HFFc6 (cell line): ENCODE results near the gene DIPK1C. TPM values are rescaled to one million over a fixed set of nuclear protein-coding genes. Genes with fewer than 3 reads are reported as not detected.

Experiments
- DNase-seq: peaks from one replicate; pipeline ENCODE4 v3.0.0-alpha.2; 2018
- H3K27ac Mint-ChIP-seq: 2 replicates; pipeline ENCODE4 v1.8.0; 2020; ENCODE audit warnings: mild to moderate bottlenecking, mixed read lengths
- H3K27me3 Mint-ChIP-seq: 2 replicates; pipeline ENCODE4 v1.8.0; 2021; ENCODE audit warnings: mild to moderate bottlenecking, moderate library complexity, mixed read lengths; ENCODE audit not compliant: insufficient read depth
- H3K36me3 Mint-ChIP-seq: 2 replicates; pipeline ENCODE4 v1.8.0; 2021; ENCODE audit warnings: low read depth, mixed read lengths
- H3K4me1 Mint-ChIP-seq: 2 replicates; pipeline ENCODE4 v1.8.0; 2020; ENCODE audit warnings: low read depth, mixed read lengths
- H3K4me3 Mint-ChIP-seq: 2 replicates; pipeline ENCODE4 v1.8.0; 2020; ENCODE audit warnings: mild to moderate bottlenecking, moderate library complexity, mixed read lengths
- H3K9me3 Mint-ChIP-seq: 2 replicates; pipeline ENCODE4 v1.8.0; 2020; ENCODE audit warnings: mild to moderate bottlenecking, mixed read lengths
- total RNA-seq, 6 experiments: library from RNA; stranded (reverse); fragmentation: NEBNext Ultra II Directional; extraction: Animal tissue kit (Norgen Biotek cat#: 25700); gene quantifications; 2 replicates in 1 of 6; 3 replicates in 5 of 6; pipeline ENCODE4 v1.2.3, GENCODE V29; 2021
- TF ChIP-seq, protein P1 (sequence below): fragments of 200-600 bp; sonication (generic); IDR thresholded peaks from 2 replicates; pipeline ENCODE4 v1.5.0; 2021; ENCODE audit warnings: antibody characterized with exemption, mild to moderate bottlenecking

The DIPK1C gene
- total RNA-seq, 6 experiments from 2014 or later = not detected

DNA sequence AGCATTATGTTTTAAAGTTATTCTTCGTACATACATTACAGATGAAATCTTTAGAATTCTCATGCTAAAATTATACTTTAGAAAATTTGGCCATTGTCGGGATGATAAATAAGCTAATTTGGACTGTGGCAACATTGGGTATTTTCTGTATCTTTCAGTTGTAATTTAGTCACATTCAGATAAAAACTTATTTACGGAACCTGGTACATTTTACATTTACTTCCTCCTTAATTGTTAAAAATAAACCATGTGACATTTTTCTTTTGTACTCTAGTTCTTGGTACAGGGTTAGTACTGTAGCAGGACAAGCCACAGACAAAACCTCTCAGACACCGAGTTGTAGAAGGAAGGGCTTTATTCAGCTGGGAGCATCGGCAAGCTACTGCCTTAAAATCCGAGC is 43.3 kb upstream of the DIPK1C start:
- TF ChIP-seq, protein P1, sequence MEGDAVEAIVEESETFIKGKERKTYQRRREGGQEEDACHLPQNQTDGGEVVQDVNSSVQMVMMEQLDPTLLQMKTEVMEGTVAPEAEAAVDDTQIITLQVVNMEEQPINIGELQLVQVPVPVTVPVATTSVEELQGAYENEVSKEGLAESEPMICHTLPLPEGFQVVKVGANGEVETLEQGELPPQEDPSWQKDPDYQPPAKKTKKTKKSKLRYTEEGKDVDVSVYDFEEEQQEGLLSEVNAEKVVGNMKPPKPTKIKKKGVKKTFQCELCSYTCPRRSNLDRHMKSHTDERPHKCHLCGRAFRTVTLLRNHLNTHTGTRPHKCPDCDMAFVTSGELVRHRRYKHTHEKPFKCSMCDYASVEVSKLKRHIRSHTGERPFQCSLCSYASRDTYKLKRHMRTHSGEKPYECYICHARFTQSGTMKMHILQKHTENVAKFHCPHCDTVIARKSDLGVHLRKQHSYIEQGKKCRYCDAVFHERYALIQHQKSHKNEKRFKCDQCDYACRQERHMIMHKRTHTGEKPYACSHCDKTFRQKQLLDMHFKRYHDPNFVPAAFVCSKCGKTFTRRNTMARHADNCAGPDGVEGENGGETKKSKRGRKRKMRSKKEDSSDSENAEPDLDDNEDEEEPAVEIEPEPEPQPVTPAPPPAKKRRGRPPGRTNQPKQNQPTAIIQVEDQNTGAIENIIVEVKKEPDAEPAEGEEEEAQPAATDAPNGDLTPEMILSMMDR = no peak
- H3K27me3 Mint-ChIP-seq = peaks cover 4% of the 10 kb centered on the region
- no peak for DNase-seq
- peak overlapping the region; percentile 7; the same call in 1 of the 2 replicates for H3K27ac Mint-ChIP-seq
- peaks cover 28% of the 10 kb centered on the region for H3K4me1 Mint-ChIP-seq
- H3K36me3 Mint-ChIP-seq = peaks cover 20% of the 10 kb centered on the region; the same call in 1 of the 2 replicates
- H3K4me3 Mint-ChIP-seq = no peak overlapping the region
- no peaks in the 10 kb centered on the region for H3K9me3 Mint-ChIP-seq

DNA sequence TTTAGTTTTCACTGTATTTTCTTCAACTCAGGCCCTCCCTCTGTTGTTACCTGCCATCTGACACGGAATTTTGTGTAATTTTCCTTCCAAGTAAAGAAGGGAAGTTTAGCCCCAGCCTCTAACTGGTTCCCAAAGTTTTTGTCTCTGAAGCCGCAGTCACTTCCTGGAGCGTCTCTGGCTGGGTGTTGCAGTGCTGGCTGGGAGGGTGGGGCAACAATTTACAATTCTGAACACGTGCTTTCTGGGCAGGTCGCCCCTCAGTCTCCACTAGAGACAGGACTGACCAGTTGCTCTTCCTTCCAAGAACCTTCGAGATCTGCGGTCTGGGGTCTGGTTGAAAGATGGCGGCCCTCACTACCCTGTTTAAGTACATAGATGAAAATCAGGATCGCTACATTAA is 42.5 kb upstream of the DIPK1C start:
- TF ChIP-seq, protein P1 = no peak
- Mint-ChIP-seq H3K4me1 (peaks cover 28% of the 10 kb centered on the region), H3K4me3 (peak overlapping the region; percentile 63; the same call in 1 of the 2 replicates), H3K9me3 (no peaks in the 10 kb centered on the region), H3K27ac (peak overlapping the region; percentile 70), H3K36me3 (peaks cover 20% of the 10 kb centered on the region; the same call in 1 of the 2 replicates), H3K27me3 (peaks cover 4% of the 10 kb centered on the region)
- no peak for DNase-seq

DNA sequence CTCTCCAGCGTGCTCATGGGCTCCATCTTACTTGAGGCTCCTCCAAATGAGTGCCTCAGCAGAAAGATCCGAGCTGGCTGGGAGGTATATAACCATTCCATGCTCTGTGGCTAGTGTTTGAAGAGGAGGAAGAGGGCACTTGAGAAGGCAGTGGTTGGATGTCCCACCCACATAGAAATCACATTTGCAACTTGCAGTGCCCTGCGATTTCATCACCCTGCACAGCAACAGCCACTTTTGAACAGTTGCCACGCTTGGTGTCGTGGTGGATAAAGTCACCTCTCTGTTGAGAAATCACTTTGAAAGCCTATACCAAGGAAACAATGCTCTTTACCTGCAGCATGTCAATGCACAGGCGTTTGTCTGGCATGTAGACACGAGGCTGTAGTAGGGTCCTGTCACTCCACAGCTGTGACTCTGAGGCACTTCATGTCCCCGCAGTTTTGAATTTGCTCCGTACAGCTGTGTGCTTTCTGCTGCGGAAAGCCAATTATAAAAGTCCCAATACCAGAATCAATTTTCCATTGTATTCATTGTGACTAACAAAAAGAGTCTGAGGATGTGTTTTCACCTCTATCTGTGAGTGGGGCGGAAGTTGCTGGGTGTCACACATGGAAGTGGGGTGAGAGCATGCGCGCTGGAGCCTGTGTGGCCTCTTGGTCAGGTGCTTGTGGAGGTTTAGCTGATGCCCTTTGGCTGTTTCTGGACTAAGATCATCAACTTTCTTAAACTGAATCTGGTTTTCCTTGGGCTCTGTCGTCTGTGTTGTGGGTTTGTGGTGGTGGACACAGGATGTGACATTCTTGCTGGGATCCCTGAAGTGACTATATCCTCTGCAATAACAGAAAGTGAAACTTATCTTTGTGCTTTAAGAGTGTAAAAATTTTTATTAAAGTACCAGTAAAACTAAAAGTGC is 41.9 kb upstream of the DIPK1C start:
- Mint-ChIP-seq H3K36me3 (peaks cover 20% of the 10 kb centered on the region; the same call in 1 of the 2 replicates), H3K9me3 (no peaks in the 10 kb centered on the region), H3K4me3 (peak overlapping the region; percentile 63; the same call in 1 of the 2 replicates), H3K4me1 (peaks cover 28% of the 10 kb centered on the region), H3K27me3 (peaks cover 4% of the 10 kb centered on the region), H3K27ac (peak overlapping the region; percentile 70)
- TF ChIP-seq, protein P1 = no peak
- no peak for DNase-seq

DNA sequence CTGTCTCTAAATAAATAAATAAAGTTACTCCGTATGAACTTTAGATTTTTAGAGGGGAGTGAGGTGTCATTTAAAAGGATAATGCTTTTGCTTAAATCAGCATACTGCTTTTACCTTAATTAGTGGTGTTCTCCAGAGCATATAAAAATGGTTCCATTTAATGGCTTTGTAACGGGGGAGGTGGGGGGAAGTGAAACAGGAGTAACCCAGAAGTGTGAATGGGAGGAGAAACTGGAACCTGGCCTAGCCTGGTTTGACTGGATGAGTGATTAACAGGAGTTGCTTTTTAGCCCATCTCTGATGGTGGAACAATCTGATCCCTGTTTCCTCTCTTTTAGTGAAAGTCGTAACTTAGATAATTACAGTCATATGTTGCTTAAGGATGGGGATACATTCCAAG is 40.7 kb upstream of the DIPK1C start:
- Mint-ChIP-seq H3K36me3 (peaks cover 15% of the 10 kb centered on the region; the same call in 1 of the 2 replicates), H3K27ac (no peak overlapping the region), H3K27me3 (peaks cover 4% of the 10 kb centered on the region), H3K4me1 (peaks cover 28% of the 10 kb centered on the region), H3K4me3 (peak overlapping the region; percentile 95; the same call in 1 of the 2 replicates), H3K9me3 (no peaks in the 10 kb centered on the region)
- TF ChIP-seq, protein P1 = no peak
- DNase-seq = no peak

DNA sequence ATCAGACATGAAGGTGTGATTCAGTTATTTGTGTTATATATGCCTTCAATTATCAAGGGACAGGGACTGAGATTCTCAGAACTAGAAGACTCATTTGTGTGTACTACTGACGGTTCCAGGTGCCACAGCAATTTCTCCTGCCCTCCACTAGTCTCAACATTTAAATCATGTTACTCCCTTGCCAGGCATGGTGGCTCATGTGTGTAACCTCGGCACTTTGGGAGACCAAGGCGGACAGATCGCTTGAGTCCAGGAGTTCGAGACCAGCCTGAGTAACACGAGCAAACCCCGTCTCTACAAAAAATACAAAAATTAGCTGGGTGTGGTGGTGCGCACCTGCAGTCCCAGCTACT is 40.2 kb upstream of the DIPK1C start:
- Mint-ChIP-seq H3K36me3 (peaks cover 15% of the 10 kb centered on the region; the same call in 1 of the 2 replicates), H3K27me3 (peaks cover 7% of the 10 kb centered on the region), H3K9me3 (peaks cover 2% of the 10 kb centered on the region; the same call in 1 of the 2 replicates), H3K4me1 (peaks cover 28% of the 10 kb centered on the region), H3K4me3 (peak overlapping the region; percentile 95), H3K27ac (peak overlapping the region; percentile 91)
- TF ChIP-seq, protein P1 = no peak
- DNase-seq = no peak
